K562 (cell line): Measurements from ENCODE around the gene ACTN2. TPM values are rescaled to one million over a fixed set of nuclear protein-coding genes. Genes with fewer than 3 reads are reported as not detected.

ENCODE experiments used
- ARNT ChIP-seq, 2 experiments: fragments of 450-650 bp; IDR thresholded peaks; 2 replicates each; pipeline ENCODE4 v1.6.1; 2016; ENCODE audit warnings: mild to moderate bottlenecking in 1 of 2
- BRD9 ChIP-seq: fragments of 450-650 bp; IDR thresholded peaks from 2 replicates; pipeline ENCODE4 v1.6.1; 2018; ENCODE audit warnings: low read depth; ENCODE audit not compliant: partially characterized antibody
- CXXC5 ChIP-seq: fragments of 250-450 bp; sonication (Bioruptor Pico); IDR thresholded peaks from 2 replicates; pipeline ENCODE4 v1.8.0; 2022; ENCODE audit warnings: inconsistent platforms, mild to moderate bottlenecking, moderate library complexity
- DPF2 ChIP-seq: fragments of 450-650 bp; IDR thresholded peaks from 2 replicates; pipeline ENCODE4 v1.6.1; 2016
- EGR1 ChIP-seq: fragments of 450-650 bp; conservative IDR thresholded peaks from 2 replicates; pipeline ENCODE4 v1.6.1; 2017; ENCODE audit warnings: mild to moderate bottlenecking
- ETV1 ChIP-seq: fragments of 450-650 bp; conservative IDR thresholded peaks from 2 replicates; pipeline ENCODE4 v1.6.1; 2016; ENCODE audit warnings: missing genetic modification characterization, control low read depth, low read depth, missing compliant biosample characterization
- IRF2 ChIP-seq: sonication (generic); formaldehyde crosslinking; IDR thresholded peaks from 2 replicates; pipeline ENCODE4 v1.8.1; 2022; ENCODE audit warnings: mild to moderate bottlenecking, missing genetic modification reagents
- L3MBTL2 ChIP-seq: fragments of 450-650 bp; IDR thresholded peaks from 2 replicates; pipeline ENCODE4 v1.6.1; 2016; ENCODE audit warnings: mild to moderate bottlenecking, moderate library complexity
- MIER1 ChIP-seq: fragments of 450-650 bp; IDR thresholded peaks from 2 replicates; pipeline ENCODE4 v1.6.1; 2016; ENCODE audit warnings: antibody characterized with exemption, mild to moderate bottlenecking, low read depth
- NCOA6 ChIP-seq: fragments of 450-650 bp; IDR thresholded peaks from 2 replicates; pipeline ENCODE4 v1.6.1; 2017; ENCODE audit warnings: mild to moderate bottlenecking
- NFXL1 ChIP-seq: fragments of 450-650 bp; formaldehyde crosslinking; IDR thresholded peaks from 2 replicates; pipeline ENCODE4 v1.4.0; 2021; ENCODE audit warnings: mild to moderate bottlenecking
- NR2C2 ChIP-seq, 2 experiments: fragments of 200-800 bp in 1 of 2; sonication (Bioruptor generic) in 1 of 2; sonication (generic) in 1 of 2; formaldehyde crosslinking in 1 of 2; IDR thresholded peaks; 2 replicates each; pipeline versions ENCODE4 v1.6.1 to v1.8.0; 2016 to 2022; ENCODE audit warnings: mild to moderate bottlenecking in 1 of 2, missing compliant biosample characterization in 1 of 2, missing genetic modification characterization in 1 of 2, missing genetic modification reagents in 1 of 2
- PML ChIP-seq: IDR thresholded peaks from 2 replicates; pipeline ENCODE4 v1.6.1; 2012; ENCODE audit warnings: low read length, inconsistent platforms
- RBM22 ChIP-seq: fragments of 200-400 bp; formaldehyde crosslinking; IDR thresholded peaks from 2 replicates; pipeline ENCODE4 v1.6.1; 2018; ENCODE audit warnings: low read length, low read depth; ENCODE audit not compliant: poor library complexity, severe bottlenecking
- SMAD1 ChIP-seq: fragments of 150-350 bp; IDR thresholded peaks from 2 replicates; pipeline ENCODE4 v1.6.1; 2014; ENCODE audit warnings: low read length, low read depth; ENCODE audit not compliant: partially characterized antibody
- SMARCC2 ChIP-seq: fragments of 450-650 bp; IDR thresholded peaks from 2 replicates; pipeline ENCODE4 v1.6.1; 2017; ENCODE audit warnings: antibody characterized with exemption, moderate library complexity, mild to moderate bottlenecking, low read depth
- SREBF2 ChIP-seq: sonication (generic); formaldehyde crosslinking; IDR thresholded peaks from 2 replicates; pipeline ENCODE4 v1.4.0; 2020; ENCODE audit warnings: mild to moderate bottlenecking, missing genetic modification reagents
- SUPT5H ChIP-seq: fragments of 450-650 bp; IDR thresholded peaks from 2 replicates; pipeline ENCODE4 v1.6.1; 2016
- TGIF2 ChIP-seq: sonication (generic); formaldehyde crosslinking; IDR thresholded peaks from 2 replicates; pipeline ENCODE4 v1.8.1; 2022; ENCODE audit warnings: mild to moderate bottlenecking, missing genetic modification reagents, moderate library complexity
- ZBTB1 ChIP-seq: sonication (generic); formaldehyde crosslinking; IDR thresholded peaks from 2 replicates; pipeline ENCODE4 v1.8.1; 2023; ENCODE audit warnings: missing genetic modification reagents, low read depth, mild to moderate bottlenecking, borderline replicate concordance
- ZNF133 ChIP-seq: fragments of 250-450 bp; sonication (Bioruptor Pico); IDR thresholded peaks from 2 replicates; pipeline ENCODE4 v1.4.0; 2020; ENCODE audit warnings: mild to moderate bottlenecking
- ZNF165 ChIP-seq: fragments of 250-450 bp; sonication (Bioruptor Pico); IDR thresholded peaks from 2 replicates; pipeline ENCODE4 v1.4.0; 2020; ENCODE audit warnings: borderline replicate concordance
- polyA plus RNA-seq, 8 experiments: library from polyadenylated mRNA; depleted of rRNA in 4 of 8; stranded (reverse) in 5 of 8; unstranded in 3 of 8; fragments of >200 nt; fragmentation: Nextera tagmentation in 2 of 8; fragmentation: Illumina TruSeq in 1 of 8; extraction: Ambion mirVana in 2 of 8; extraction: Trizol in 1 of 8; gene quantifications; 2 replicates each; pipeline versions ENCODE4 v1.2.1 to v1.2.3, GENCODE V29; 2011 to 2014; ENCODE audit warnings: inconsistent platforms in 1 of 8, missing spikeins in 1 of 8
- total RNA-seq, 7 experiments: library from RNA; depleted of rRNA in 6 of 7; stranded (reverse); fragments of >200 nt in 6 of 7; fragmentation: Illumina TruSeq in 2 of 7; extraction: Trizol in 2 of 7; gene quantifications; 2 replicates each; pipeline versions ENCODE4 v1.2.1 to v1.2.3, GENCODE V29; 2011 to 2021; ENCODE audit warnings: low replicate concordance in 1 of 7
- TF ChIP-seq, protein P1 (sequence below), 2 experiments: fragments of 200-800 bp in 1 of 2; sonication (Bioruptor generic) in 1 of 2; sonication (generic) in 1 of 2; formaldehyde crosslinking in 1 of 2; IDR thresholded peaks in 1 of 2; conservative IDR thresholded peaks in 1 of 2; 2 replicates each; pipeline versions ENCODE4 v1.5.0 to v1.6.1; 2016 to 2020; ENCODE audit warnings: missing compliant biosample characterization in 1 of 2, missing genetic modification characterization in 1 of 2, missing genetic modification reagents in 1 of 2
- TF ChIP-seq, protein P2 (sequence below): fragments of 250-450 bp; sonication (Bioruptor Pico); IDR thresholded peaks from 2 replicates; pipeline ENCODE4 v1.5.0; 2021
- TF ChIP-seq, protein P3 (sequence below): fragments of 450-650 bp; IDR thresholded peaks from one replicate; pipeline ENCODE4 v1.6.1; 2018; ENCODE audit warnings: mild to moderate bottlenecking, moderate library complexity; ENCODE audit not compliant: partially characterized antibody
- TF ChIP-seq, protein P4 (sequence below): fragments of 450-650 bp; formaldehyde crosslinking; IDR thresholded peaks from 2 replicates; pipeline ENCODE4 v1.4.0; 2020; ENCODE audit warnings: mild to moderate bottlenecking

The ACTN2 gene
- total and polyA plus RNA-seq, 9 of the 15 experiments (the other 6 are each of a cell fraction or from before 2014, with no cell fraction given), result 0.18 to 0.94 (median 0.42) TPM

DNA sequence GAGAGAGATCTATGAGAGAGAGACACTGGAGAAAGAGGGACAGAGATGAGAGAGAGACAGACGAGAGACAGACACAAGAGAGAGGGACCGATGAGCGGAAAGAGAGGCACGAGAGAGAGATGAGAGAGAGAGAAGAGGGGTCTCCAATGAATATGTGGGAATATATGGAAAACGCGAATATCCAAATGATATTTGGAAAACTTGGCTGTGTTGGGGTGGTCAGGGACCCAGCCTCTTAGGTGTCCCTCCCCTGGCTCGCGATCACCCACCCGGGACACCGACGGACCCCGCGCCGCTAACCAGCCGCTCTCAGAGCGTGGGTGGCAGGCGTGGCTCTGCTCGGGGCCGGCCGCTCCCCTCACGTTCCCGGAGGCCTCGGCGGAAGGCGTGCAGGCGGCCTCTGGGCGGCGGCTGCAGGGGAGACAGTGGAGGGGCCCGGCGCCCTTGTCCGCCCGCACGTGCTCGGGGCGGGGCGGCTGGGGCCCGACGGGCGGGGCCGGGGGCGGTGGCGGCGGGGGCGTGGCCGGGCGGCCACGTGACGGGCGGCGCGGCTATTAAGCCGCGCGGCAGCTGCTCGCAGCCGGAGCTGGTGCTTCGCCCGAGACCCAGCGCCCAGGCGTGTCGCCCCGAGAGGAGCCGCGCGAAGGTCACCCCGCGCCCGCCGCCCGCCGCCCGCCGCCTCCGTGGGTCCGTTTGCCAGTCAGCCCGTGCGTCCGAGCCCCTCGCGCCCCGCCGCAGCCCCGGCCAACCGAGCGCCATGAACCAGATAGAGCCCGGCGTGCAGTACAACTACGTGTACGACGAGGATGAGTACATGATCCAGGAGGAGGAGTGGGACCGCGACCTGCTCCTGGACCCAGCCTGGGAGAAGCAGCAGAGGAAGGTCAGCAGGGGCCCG lies at the start of gene ACTN2 (continued):
- TF ChIP-seq SUPT5H (no peak), CXXC5 (CRISPR knock-in tag) (peak; percentile 88), ARNT (IDR thresholded peaks at IDR 0.05) (no peak), ZBTB1 (CRISPR knock-in tag) (no peak), BRD9 (no peak), NR2C2 (CRISPR knock-in tag; IDR thresholded peaks at IDR 0.05) (no peak), NR2C2 (tag; IDR thresholded peaks at IDR 0.05) (no peak), IRF2 (CRISPR knock-in tag) (no peak), DPF2 (peak; percentile 60), ZNF133 (CRISPR knock-in tag) (no peak), PML (no peak), RBM22 (no peak), TGIF2 (CRISPR knock-in tag) (no peak), NCOA6 (no peak), MIER1 (no peak), SMAD1 (no peak), L3MBTL2 (peak; percentile 89), EGR1 (peak; percentile 92), ZNF165 (CRISPR knock-in tag) (no peak), ETV1 (tag) (no peak), SREBF2 (no peak), NFXL1 (no peak), SMARCC2 (no peak)
- TF ChIP-seq, protein P1, sequence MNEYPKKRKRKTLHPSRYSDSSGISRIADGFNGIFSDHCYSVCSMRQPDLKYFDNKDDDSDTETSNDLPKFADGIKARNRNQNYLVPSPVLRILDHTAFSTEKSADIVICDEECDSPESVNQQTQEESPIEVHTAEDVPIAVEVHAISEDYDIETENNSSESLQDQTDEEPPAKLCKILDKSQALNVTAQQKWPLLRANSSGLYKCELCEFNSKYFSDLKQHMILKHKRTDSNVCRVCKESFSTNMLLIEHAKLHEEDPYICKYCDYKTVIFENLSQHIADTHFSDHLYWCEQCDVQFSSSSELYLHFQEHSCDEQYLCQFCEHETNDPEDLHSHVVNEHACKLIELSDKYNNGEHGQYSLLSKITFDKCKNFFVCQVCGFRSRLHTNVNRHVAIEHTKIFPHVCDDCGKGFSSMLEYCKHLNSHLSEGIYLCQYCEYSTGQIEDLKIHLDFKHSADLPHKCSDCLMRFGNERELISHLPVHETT (CRISPR knock-in tag; conservative IDR thresholded peaks at IDR 0.05 in 1 of 2, IDR thresholded peaks at IDR 0.05 in 1 of 2), result no peak
- TF ChIP-seq, protein P2, sequence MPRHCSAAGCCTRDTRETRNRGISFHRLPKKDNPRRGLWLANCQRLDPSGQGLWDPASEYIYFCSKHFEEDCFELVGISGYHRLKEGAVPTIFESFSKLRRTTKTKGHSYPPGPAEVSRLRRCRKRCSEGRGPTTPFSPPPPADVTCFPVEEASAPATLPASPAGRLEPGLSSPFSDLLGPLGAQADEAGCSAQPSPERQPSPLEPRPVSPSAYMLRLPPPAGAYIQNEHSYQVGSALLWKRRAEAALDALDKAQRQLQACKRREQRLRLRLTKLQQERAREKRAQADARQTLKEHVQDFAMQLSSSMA (CRISPR knock-in tag), result no peak
- TF ChIP-seq, protein P3, sequence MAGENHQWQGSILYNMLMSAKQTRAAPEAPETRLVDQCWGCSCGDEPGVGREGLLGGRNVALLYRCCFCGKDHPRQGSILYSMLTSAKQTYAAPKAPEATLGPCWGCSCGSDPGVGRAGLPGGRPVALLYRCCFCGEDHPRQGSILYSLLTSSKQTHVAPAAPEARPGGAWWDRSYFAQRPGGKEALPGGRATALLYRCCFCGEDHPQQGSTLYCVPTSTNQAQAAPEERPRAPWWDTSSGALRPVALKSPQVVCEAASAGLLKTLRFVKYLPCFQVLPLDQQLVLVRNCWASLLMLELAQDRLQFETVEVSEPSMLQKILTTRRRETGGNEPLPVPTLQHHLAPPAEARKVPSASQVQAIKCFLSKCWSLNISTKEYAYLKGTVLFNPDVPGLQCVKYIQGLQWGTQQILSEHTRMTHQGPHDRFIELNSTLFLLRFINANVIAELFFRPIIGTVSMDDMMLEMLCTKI, result no peak
- TF ChIP-seq, protein P4, sequence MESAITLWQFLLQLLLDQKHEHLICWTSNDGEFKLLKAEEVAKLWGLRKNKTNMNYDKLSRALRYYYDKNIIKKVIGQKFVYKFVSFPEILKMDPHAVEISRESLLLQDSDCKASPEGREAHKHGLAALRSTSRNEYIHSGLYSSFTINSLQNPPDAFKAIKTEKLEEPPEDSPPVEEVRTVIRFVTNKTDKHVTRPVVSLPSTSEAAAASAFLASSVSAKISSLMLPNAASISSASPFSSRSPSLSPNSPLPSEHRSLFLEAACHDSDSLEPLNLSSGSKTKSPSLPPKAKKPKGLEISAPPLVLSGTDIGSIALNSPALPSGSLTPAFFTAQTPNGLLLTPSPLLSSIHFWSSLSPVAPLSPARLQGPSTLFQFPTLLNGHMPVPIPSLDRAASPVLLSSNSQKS (CRISPR knock-in tag), result no peak
